ENCODE data around the gene MCF2L2. TPM values are rescaled to one million over a fixed set of nuclear protein-coding genes. Genes with fewer than 3 reads are reported as not detected.

The MCF2L2 gene
- total and polyA plus RNA-seq, 2 of the 13 experiments (the other 11 are each of a cell fraction or from before 2014, with no cell fraction given) = not detected

- TF ChIP-seq RERE (CRISPR knock-in tag; IDR thresholded peaks at IDR 0.05; ENCODE audit: low read depth) = no peak
Observed at GRCh38 chr3:183460081-183461055, 31.9 kb upstream of the MCF2L2 start (continued).

- no peak overlapping the region for H2AFZ ChIP-seq (ENCODE audit: low read length)
- WGBS (ENCODE audit: low lambda C conversion rate) = 71% methylated on average over 5 of the region's 5 CpGs
- H3K27ac ChIP-seq (ENCODE audit: extremely low read length, insufficient read depth, low read length) = no peak overlapping the region
- H3K36me3 ChIP-seq (replicated peaks in 1 of 2; ENCODE audit: control insufficient read depth in 1 of 2, insufficient read depth in 2 of 2, low read length in 2 of 2) = peaks cover 1 to 6% of the 10 kb centered on the region in 2 experiments; a peak in 1 of 5 replicates
- no peaks in the 10 kb centered on the region for H4K20me1 ChIP-seq (ENCODE audit: insufficient read depth, low read length)
- in situ Hi-C loops (cut with HindIII; ENCODE audit: extremely low pct_ligation_motif_present, low pct_unique_long_range_greater_than_20kb) (no loop called here), intact Hi-C loops (cut with micrococcal nuclease; ENCODE audit: unreplicated experiment) (no loop called here)
- no peak overlapping the region for H3K4me3 ChIP-seq (replicated peaks in 1 of 3; ENCODE audit: insufficient read depth in 1 of 3, low read depth in 2 of 3, low read length in 3 of 3)
- CTCF ChIA-PET (ENCODE audit: low intra/inter-chr PET ratio, low total read pairs) = no interaction called here
- DNase-seq (ENCODE audit: low spot score) (peak; percentile 30), FAIRE-seq (no peak), ATAC-seq (no peak; the same call in 2 of the 3 replicates)
- TF ChIP-seq SAP130 (CRISPR knock-in tag; IDR thresholded peaks at IDR 0.05; ENCODE audit: low read depth) (0 out of 2 replicates have a peak, but pooled peaks have one; percentile 13), SOX5 (CRISPR knock-in tag; IDR thresholded peaks at IDR 0.05; ENCODE audit: borderline replicate concordance) (peak; percentile 75; the same call in 1 of the 2 replicates), ELF3 (CRISPR knock-in tag; IDR thresholded peaks at IDR 0.05) (peak; percentile 30; the same call in 1 of the 2 replicates), ZFYVE20 (CRISPR knock-in tag; IDR thresholded peaks at IDR 0.05; ENCODE audit: borderline replicate concordance, low read depth) (no peak), ZKSCAN1 (IDR thresholded peaks at IDR 0.05; ENCODE audit: low read length) (no peak), HMG20A (CRISPR knock-in tag; IDR thresholded peaks at IDR 0.05; ENCODE audit: borderline replicate concordance) (peak; percentile 32; the same call in 1 of the 2 replicates), SOX13 (IDR thresholded peaks at IDR 0.05) (no peak), SOX13 (CRISPR knock-in tag; conservative IDR thresholded peaks at IDR 0.05 in 1 of 2, IDR thresholded peaks at IDR 0.05 in 1 of 2) (peak in 1 of 2 experiments; percentile 73; a peak in 1 of 4 replicates), ARID5B (CRISPR knock-in tag; IDR thresholded peaks at IDR 0.05) (peak; percentile 54), NR2F6 (IDR thresholded peaks at IDR 0.05) (peak; percentile 23; the same call in 1 of the 2 replicates), NR2F6 (CRISPR knock-in tag; IDR thresholded peaks at IDR 0.05) (no peak)
- H3K9me3 ChIP-seq (ENCODE audit: low read length) = no peaks in the 10 kb centered on the region
- peaks cover 12% of the 10 kb centered on the region for H3K4me1 ChIP-seq (ENCODE audit: insufficient read depth, low read length)
- POLR2A ChIA-PET = no interaction called here
- no peak overlapping the region for H3K9ac ChIP-seq (ENCODE audit: insufficient read depth, low read depth, low read length)
- no peaks in the 10 kb centered on the region for H3K79me2 ChIP-seq (ENCODE audit: insufficient read depth, low read length)
- BruUV-seq (replicated peaks) = no TSS peak
- no peak overlapping the region for H3K4me2 ChIP-seq (ENCODE audit: low read depth, low read length)
- no peaks in the 10 kb centered on the region for H3K27me3 ChIP-seq (ENCODE audit: control insufficient read depth in 1 of 2, insufficient read depth in 2 of 2, low read length in 2 of 2)
Observed at GRCh38 chr3:183455089-183455488, 26.7 kb upstream of the MCF2L2 start.

Measured in HepG2 (cell line).